ENCODE results near the gene ATP1B2.

DNA sequence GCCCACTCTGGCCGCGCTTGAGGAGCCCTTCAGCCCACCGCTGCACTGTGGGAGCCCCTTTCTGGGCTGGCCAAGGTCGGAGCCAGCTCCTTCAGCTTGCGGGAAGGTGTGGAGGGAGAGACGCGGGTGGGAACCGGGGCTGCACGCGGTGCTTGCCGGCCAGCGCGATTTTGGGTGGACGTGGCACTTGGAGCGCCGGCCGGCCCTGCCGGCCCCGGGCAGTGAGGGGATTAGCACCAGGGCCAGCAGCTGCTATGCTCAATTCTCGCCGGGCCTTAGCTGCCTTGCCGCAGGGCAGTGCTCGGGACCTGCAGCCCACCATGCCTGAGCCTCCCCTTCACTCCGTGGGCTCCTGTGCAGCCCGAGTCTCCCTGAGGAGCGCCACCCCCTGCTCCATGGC is 9.9 kb upstream of the ATP1B2 start:
- no peak for TF ChIP-seq SNAI2 (CRISPR knock-in tag; IDR thresholded peaks at IDR 0.05)
- TF ChIP-seq ARNTL (CRISPR knock-in tag; IDR thresholded peaks at IDR 0.05; ENCODE audit: borderline replicate concordance, low read depth) = no peak
- TF ChIP-seq PPARA (CRISPR knock-in tag; IDR thresholded peaks at IDR 0.05; ENCODE audit: borderline replicate concordance) = no peak
- TF ChIP-seq, protein P1, sequence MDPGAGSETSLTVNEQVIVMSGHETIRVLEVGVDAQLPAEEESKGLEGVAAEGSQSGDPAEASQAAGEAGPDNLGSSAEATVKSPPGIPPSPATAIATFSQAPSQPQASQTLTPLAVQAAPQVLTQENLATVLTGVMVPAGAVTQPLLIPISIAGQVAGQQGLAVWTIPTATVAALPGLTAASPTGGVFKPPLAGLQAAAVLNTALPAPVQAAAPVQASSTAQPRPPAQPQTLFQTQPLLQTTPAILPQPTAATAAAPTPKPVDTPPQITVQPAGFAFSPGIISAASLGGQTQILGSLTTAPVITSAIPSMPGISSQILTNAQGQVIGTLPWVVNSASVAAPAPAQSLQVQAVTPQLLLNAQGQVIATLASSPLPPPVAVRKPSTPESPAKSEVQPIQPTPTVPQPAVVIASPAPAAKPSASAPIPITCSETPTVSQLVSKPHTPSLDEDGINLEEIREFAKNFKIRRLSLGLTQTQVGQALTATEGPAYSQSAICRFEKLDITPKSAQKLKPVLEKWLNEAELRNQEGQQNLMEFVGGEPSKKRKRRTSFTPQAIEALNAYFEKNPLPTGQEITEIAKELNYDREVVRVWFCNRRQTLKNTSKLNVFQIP (CRISPR knock-in tag; IDR thresholded peaks at IDR 0.05; ENCODE audit: borderline replicate concordance, low read depth) = no peak
- no peak for TF ChIP-seq GLIS3 (CRISPR knock-in tag; IDR thresholded peaks at IDR 0.05)
- TF ChIP-seq, protein P2, sequence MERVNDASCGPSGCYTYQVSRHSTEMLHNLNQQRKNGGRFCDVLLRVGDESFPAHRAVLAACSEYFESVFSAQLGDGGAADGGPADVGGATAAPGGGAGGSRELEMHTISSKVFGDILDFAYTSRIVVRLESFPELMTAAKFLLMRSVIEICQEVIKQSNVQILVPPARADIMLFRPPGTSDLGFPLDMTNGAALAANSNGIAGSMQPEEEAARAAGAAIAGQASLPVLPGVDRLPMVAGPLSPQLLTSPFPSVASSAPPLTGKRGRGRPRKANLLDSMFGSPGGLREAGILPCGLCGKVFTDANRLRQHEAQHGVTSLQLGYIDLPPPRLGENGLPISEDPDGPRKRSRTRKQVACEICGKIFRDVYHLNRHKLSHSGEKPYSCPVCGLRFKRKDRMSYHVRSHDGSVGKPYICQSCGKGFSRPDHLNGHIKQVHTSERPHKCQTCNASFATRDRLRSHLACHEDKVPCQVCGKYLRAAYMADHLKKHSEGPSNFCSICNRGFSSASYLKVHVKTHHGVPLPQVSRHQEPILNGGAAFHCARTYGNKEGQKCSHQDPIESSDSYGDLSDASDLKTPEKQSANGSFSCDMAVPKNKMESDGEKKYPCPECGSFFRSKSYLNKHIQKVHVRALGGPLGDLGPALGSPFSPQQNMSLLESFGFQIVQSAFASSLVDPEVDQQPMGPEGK (CRISPR knock-in tag; IDR thresholded peaks at IDR 0.05; ENCODE audit: borderline replicate concordance) = no peak
- no peak for TF ChIP-seq ZFP3 (CRISPR knock-in tag; IDR thresholded peaks at IDR 0.05)
- TF ChIP-seq ZFP30 (CRISPR knock-in tag; IDR thresholded peaks at IDR 0.05) = no peak
- no peak for TF ChIP-seq ISL1 (CRISPR knock-in tag; IDR thresholded peaks at IDR 0.05)
- no peak for TF ChIP-seq ZC3H10 (CRISPR knock-in tag; IDR thresholded peaks at IDR 0.05)
- TF ChIP-seq CSDC2 (CRISPR knock-in tag; IDR thresholded peaks at IDR 0.05) = no peak

All from SK-N-SH treated with all-trans-retinoic acid at 6 μM for 48 hours (cell line).